Nephron progenitor cell (in vitro differentiated cells): Measurements from ENCODE around the gene SEC11C.

ENCODE experiments used
- DNase-seq: peaks from one replicate; pipeline ENCODE4 v3.0.0; 2021
- H3K27ac Mint-ChIP-seq: 2 replicates; pipeline ENCODE4 v1.8.0; 2021; ENCODE audit warnings: mild to moderate bottlenecking, moderate library complexity, mixed read lengths
- H3K27me3 Mint-ChIP-seq: 2 replicates; pipeline ENCODE4 v1.8.0; 2021; ENCODE audit warnings: mild to moderate bottlenecking, low read depth, mixed read lengths; ENCODE audit not compliant: poor library complexity
- H3K36me3 Mint-ChIP-seq: 2 replicates; pipeline ENCODE4 v1.8.0; 2021; ENCODE audit warnings: low read depth, mixed read lengths
- H3K4me1 Mint-ChIP-seq: 2 replicates; pipeline ENCODE4 v1.8.0; 2021; ENCODE audit warnings: mixed read lengths
- H3K4me3 Mint-ChIP-seq: 2 replicates; pipeline ENCODE4 v1.8.0; 2021; ENCODE audit warnings: mild to moderate bottlenecking, moderate library complexity, mixed read lengths
- H3K9me3 Mint-ChIP-seq: 2 replicates; pipeline ENCODE4 v1.8.0; 2021; ENCODE audit warnings: mild to moderate bottlenecking, moderate library complexity, mixed read lengths
- CTCF ChIP-seq: fragments of 200-600 bp; sonication (generic); IDR thresholded peaks from 2 replicates; pipeline ENCODE4 v1.5.0; 2021; ENCODE audit warnings: antibody characterized with exemption

Gene SEC11C

GRCh38 chr18:59202258-59202820 lies 62.7 kb downstream of the SEC11C start:
- no peak overlapping the region for H3K4me3 Mint-ChIP-seq
- H3K4me1 Mint-ChIP-seq: no peaks in the 10 kb centered on the region
- TF ChIP-seq CTCF: no peak
- H3K9me3 Mint-ChIP-seq: no peaks in the 10 kb centered on the region
- peaks cover 29% of the 10 kb centered on the region for H3K27me3 Mint-ChIP-seq
- H3K27ac Mint-ChIP-seq: no peak overlapping the region
- no peaks in the 10 kb centered on the region for H3K36me3 Mint-ChIP-seq
- DNase-seq: no peak

- DNase-seq: no peak
- no peaks in the 10 kb centered on the region for H3K9me3 Mint-ChIP-seq
- no peaks in the 10 kb centered on the region for H3K4me1 Mint-ChIP-seq
- no peak overlapping the region for H3K4me3 Mint-ChIP-seq
- H3K27ac Mint-ChIP-seq: no peak overlapping the region
- H3K36me3 Mint-ChIP-seq: no peaks in the 10 kb centered on the region
- peaks cover 14% of the 10 kb centered on the region for H3K27me3 Mint-ChIP-seq
- no peak for TF ChIP-seq CTCF
Measured at GRCh38 chr18:59207506-59207905, 67.8 kb downstream of the SEC11C start.
